GM12891 (cell line): Measurements from ENCODE around the gene ZMYM5. TPM values are rescaled to one million over a fixed set of nuclear protein-coding genes. Genes with fewer than 3 reads are reported as not detected.
A peak's percentile ranks its signal among the peaks of the same experiment; 100 is the strongest.
"Not testable (repeated sequence)": the region's sequence is repeated elsewhere in the genome, so short reads cannot be mapped to it uniquely, and the experiment has no call there.

Experiments
- DNase-seq: peaks from one replicate; pipeline ENCODE4 v3.0.0; 2011; ENCODE audit warnings: low spot score; ENCODE audit not compliant: insufficient read length
- FAIRE-seq: peaks from 2 replicates; lab custom pipeline; 2011; peaks lifted over from hg19 to GRCh38; lab: Jason Lieb, UNC
- PAX5 ChIP-seq: IDR thresholded peaks from 2 replicates; pipeline ENCODE4 v1.6.1; 2011; ENCODE audit warnings: low read length, moderate library complexity, mild to moderate bottlenecking; ENCODE audit not compliant: insufficient read depth, severe bottlenecking
- POLR2A ChIP-seq: IDR thresholded peaks from 2 replicates; pipeline ENCODE4 v1.6.1; 2011; ENCODE audit warnings: low read depth, low read length, control low read depth
- POLR2AphosphoS5 ChIP-seq: IDR thresholded peaks from 2 replicates; pipeline ENCODE4 v1.6.1; 2011; ENCODE audit warnings: low read depth, low read length, control low read depth
- POU2F2 ChIP-seq: IDR thresholded peaks from 2 replicates; pipeline ENCODE4 v1.6.1; 2011; ENCODE audit warnings: low read depth, mild to moderate bottlenecking, control low read depth, low read length, moderate library complexity
- SPI1 ChIP-seq: IDR thresholded peaks from 2 replicates; pipeline ENCODE4 v1.6.1; 2011; ENCODE audit warnings: low read depth, low read length, control low read depth
- TAF1 ChIP-seq: IDR thresholded peaks from 2 replicates; pipeline ENCODE4 v1.6.1; 2011; ENCODE audit warnings: low read depth, low read length, control low read depth
- polyA plus RNA-seq: library from polyadenylated mRNA; unstranded; fragments of >200 nt; gene quantifications from one replicate; pipeline ENCODE4 v1.2.1, GENCODE V29; 2012; ENCODE audit warnings: low read depth, missing spikeins, inconsistent platforms; ENCODE audit not compliant: missing spikeins

ZMYM5 gene
- 9.2 TPM for polyA plus RNA-seq

DNA sequence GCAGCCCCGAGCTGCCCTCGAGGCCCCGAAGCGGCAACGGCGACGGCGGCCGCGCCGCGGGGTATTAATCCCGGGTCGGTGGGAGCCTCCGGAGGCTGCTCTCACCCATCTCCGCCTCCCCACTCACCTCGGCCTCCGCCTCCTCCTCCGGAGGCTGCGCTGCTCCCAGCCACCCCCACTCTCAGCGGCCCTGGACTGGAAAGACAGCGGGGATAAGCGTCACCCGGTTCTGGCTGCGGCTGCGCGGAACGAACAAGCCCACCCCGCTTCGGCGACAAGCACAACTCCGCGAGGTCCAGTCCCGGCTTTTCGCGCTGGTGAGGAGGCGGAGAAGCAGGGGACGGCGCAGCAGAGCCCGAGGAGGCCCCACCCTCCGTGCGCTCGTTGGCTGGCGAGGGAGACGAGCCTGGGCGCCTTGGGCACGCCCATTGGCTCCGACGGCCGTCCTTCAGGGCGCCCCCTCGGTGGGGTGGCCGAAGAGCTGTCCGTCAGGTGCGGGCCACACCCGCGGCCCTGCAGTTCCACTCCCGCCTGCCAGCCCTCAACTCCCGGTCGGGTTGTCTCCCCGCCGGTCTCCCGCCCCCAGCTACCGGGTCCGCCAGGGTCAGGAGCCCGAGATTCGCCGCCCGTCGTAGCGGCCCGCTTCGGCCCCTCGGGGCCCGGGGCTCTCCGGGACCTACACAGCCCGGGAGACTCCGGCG, at the start of gene ZMYM5:
Gene ZMYM5, minus strand, starts transcription at position 327 of the 701 bp plus-strand sequence. CDS start 11,469 bp downstream, outside the sequence.
- DNase-seq (peak; percentile 92), FAIRE-seq (peak; percentile 98)
- TF ChIP-seq POLR2A (peak; percentile 62), POU2F2 (no peak), TAF1 (peak; percentile 73), SPI1 (peak; percentile 26; the same call in 1 of the 2 replicates), POLR2AphosphoS5 (peak; percentile 76), PAX5 (no peak)

GRCh38 chr13:19910336-19911072, 47.1 kb upstream of the ZMYM5 start:
- no peak for DNase-seq
- FAIRE-seq: no peak
- no peak for TF ChIP-seq SPI1
- TF ChIP-seq POLR2AphosphoS5: no peak
- TF ChIP-seq POLR2A: no peak
- no peak for TF ChIP-seq TAF1
- no peak for TF ChIP-seq POU2F2
- TF ChIP-seq PAX5: no peak

DNA sequence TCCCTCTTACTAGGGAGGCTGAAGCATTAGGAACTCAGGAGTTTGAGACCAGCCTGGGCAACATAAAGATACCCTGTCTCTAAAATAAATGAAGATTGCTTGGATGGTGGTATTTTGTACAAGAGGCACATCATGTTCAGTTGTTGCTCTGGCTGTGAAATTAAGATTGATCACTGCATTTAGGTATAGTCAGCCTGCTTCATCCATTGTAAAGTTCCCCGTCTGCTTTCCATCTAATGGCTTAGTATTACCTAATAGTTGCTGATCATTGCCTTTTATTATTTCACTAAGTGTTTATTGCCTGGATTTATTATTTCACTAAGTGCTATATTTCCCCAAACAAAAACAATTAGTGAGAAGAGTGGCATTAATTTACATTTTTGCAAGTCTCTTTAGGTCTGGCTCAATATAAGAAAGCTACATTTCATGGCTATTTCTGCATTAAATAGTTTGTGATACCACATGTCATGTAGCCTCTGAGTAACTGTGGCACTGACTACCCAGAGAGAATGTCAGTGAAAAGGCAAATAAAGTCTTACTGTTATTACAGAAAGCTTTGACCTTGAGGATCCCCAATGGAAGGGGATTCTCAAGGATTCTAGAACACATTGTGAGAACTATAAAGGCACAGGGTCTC, 45.0 kb upstream of the ZMYM5 start:
- FAIRE-seq: no peak
- TF ChIP-seq POLR2AphosphoS5: no peak
- no peak for TF ChIP-seq TAF1
- no peak for TF ChIP-seq POU2F2
- no peak for TF ChIP-seq SPI1
- TF ChIP-seq POLR2A: no peak
- TF ChIP-seq PAX5: no peak

GRCh38 chr13:19905487-19906195, 42.2 kb upstream of the ZMYM5 start:
- not testable (repeated sequence) for FAIRE-seq

More for the DNA sequence above, 45.0 kb upstream of the ZMYM5 start:
- DNase-seq: no peak

DNA sequence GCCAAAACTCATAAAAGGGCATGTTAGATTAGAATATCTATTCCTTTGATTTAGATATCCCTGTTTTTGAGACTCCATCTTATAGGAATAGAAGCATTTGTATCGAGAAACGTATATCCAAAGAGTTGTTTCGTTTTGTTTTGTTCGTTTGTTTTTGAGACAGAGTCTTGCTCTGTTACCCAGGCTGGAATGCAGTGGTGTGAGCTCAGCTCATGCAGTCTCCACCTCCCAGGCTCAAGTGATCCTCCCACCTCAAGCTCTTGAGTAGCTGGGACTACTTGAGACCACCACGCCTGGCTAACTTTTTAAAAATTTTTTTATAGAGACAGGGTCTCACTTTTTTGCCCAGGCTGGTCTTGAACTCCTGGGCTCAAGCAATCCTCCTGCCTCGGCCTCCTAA, 26.6 kb upstream of the ZMYM5 start:
- FAIRE-seq (no peak), DNase-seq (no peak)
- TF ChIP-seq POLR2AphosphoS5: no peak
- no peak for TF ChIP-seq PAX5
- TF ChIP-seq TAF1: no peak
- no peak for TF ChIP-seq POLR2A
- TF ChIP-seq POU2F2: no peak
- no peak for TF ChIP-seq SPI1

More at GRCh38 chr13:19905487-19906195, 42.2 kb upstream of the ZMYM5 start:
- not testable (repeated sequence) for DNase-seq

DNA sequence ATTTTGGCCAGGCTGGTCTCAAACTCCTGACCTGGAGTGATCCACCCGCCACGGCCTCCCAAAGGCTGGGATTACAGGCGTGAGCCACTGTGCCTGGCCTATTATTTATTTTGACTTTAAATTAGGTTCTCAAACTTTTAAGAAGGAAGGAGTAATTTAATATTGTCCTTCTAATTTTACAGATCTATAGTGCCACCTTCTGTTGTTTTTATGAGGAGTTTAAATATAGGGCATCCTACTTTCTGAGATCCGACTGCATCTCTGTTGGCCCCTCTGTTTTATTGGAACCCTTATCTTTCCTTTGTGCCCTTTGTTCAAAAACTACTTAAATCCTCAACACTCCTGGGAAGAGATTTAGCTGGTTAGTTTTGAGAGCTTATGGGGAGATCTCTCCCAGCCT, 25.4 kb upstream of the ZMYM5 start:
- TF ChIP-seq POLR2AphosphoS5 (no peak), POLR2A (no peak), POU2F2 (no peak), TAF1 (no peak), PAX5 (no peak), SPI1 (no peak)
- DNase-seq (no peak), FAIRE-seq (no peak)

GRCh38 chr13:19882231-19882630, 18.8 kb upstream of the ZMYM5 start:
- TF ChIP-seq POU2F2 (no peak), SPI1 (no peak), PAX5 (no peak), TAF1 (no peak), POLR2A (no peak), POLR2AphosphoS5 (no peak)
- FAIRE-seq: no peak

GRCh38 chr13:19881641-19882040, 18.2 kb upstream of the ZMYM5 start:
- TF ChIP-seq POLR2AphosphoS5: no peak
- TF ChIP-seq POU2F2: no peak
- TF ChIP-seq SPI1: no peak
- no peak for TF ChIP-seq POLR2A
- no peak for TF ChIP-seq PAX5
- TF ChIP-seq TAF1: no peak
- no peak for DNase-seq
- no peak for FAIRE-seq

More at GRCh38 chr13:19882231-19882630, 18.8 kb upstream of the ZMYM5 start:
- no peak for DNase-seq
